Right lobe of liver (tissue), 6 donors: ENCODE measurements around the gene PRPSAP2. TPM values are rescaled to one million over a fixed set of nuclear protein-coding genes. Genes with fewer than 3 reads are reported as not detected.

ENCODE experiments used
- ATAC-seq, 4 donors: fragments of 200-7000 bp; cut with Tn5 transposase; one replicate each; pipeline ENCODE4 v1.9.1; 2020; ENCODE audit warnings: mild to moderate bottlenecking in 4 of 4, moderate library complexity in 4 of 4
- DNase-seq, 3 donors: peaks; one replicate each; pipeline ENCODE4 v3.0.0-alpha.2; 2020
- H3K27ac ChIP-seq, 3 donors: fragments of 200-600 bp; one replicate each; pipeline ENCODE4 v1.8.0; 2022
- H3K27me3 ChIP-seq, 2 donors: fragments of 200-600 bp; one replicate each; pipeline ENCODE4 v1.8.0; 2022
- H3K36me3 ChIP-seq, 4 donors: fragments of 200-600 bp; sonication (generic) in 1 of 4; one replicate each; pipeline versions ENCODE4 v1.5.1 to v1.8.0; 2017 to 2022; ENCODE audit warnings: control low read depth in 1 of 4
- H3K4me1 ChIP-seq, 4 donors: fragments of 200-600 bp; sonication (generic) in 1 of 4; one replicate each; pipeline versions ENCODE4 v1.5.1 to v1.8.0; 2017 to 2022; ENCODE audit warnings: control low read depth in 1 of 4
- H3K4me3 ChIP-seq, 3 donors: fragments of 200-600 bp; one replicate each; pipeline ENCODE4 v1.8.0; 2022
- H3K9me3 ChIP-seq, 4 donors: fragments of 200-600 bp; sonication (generic) in 1 of 4; one replicate each; pipeline versions ENCODE4 v1.5.1 to v1.8.0; 2017 to 2022; ENCODE audit warnings: control low read depth in 1 of 4
- CTCF ChIP-seq, 4 donors: fragments of 200-600 bp in 3 of 4; fragments of 450-650 bp in 1 of 4; IDR thresholded peaks; one replicate each; pipeline versions ENCODE4 v1.5.1 to v1.8.0; 2016 to 2022; ENCODE audit warnings: antibody characterized with exemption in 4 of 4, mild to moderate bottlenecking in 2 of 4
- POLR2A ChIP-seq: fragments of 450-650 bp; IDR thresholded peaks from one replicate; pipeline ENCODE4 v1.6.1; 2017; ENCODE audit warnings: antibody characterized with exemption, mild to moderate bottlenecking
- WGBS: methylation state at CpG from one replicate; pipeline ENCODE4 v1.1.6; 2018; ENCODE audit warnings: low coverage, low lambda C conversion rate; ENCODE audit not compliant: insufficient coverage; ENCODE audit errors: missing lambda C conversion rate; 5-methylcytosine and 5-hydroxymethylcytosine counted together
- intact Hi-C, 2 donors: fragments of 100-400 bp; cut with DNase I; formaldehyde crosslinking; loops; one replicate each; pipeline versions ENCODE4 v1.11.2 to v1.14.1; 2022
- total RNA-seq, 6 experiments: library from RNA; depleted of rRNA in 2 of 6; stranded (reverse); fragments of >200 nt in 2 of 6; fragmentation: NEBNext Ultra II Directional in 3 of 6; extraction: Animal tissue kit (Norgen Biotek cat#: 25700) in 3 of 6; gene quantifications; one replicate each; pipeline versions ENCODE4 v1.1.0 to v1.2.4, GENCODE V29; 2016 to 2023
- donor health status: DM: no; HTN: yes; CAD: no.
- donor health status: DM: no; HTN: no; CAD: no.
- donor health status: DM: no; HTN: no; CAD: no.
- donor health status: DM: no; HTN: yes; CAD: no.
- donor health status: DM: no; HTN: yes; CAD: no.

PRPSAP2 gene
- total RNA-seq, 6 experiments from 2014 or later = 15.8 to 19.7 (median 16.6) TPM

GRCh38 chr17:18877104-18877645 lies 19.2 kb downstream of the PRPSAP2 start:
- peaks cover 0 to 69% (median 17%) of the 10 kb centered on the region in 4 donors for H3K36me3 ChIP-seq
- 84% methylated on average over 4 of the region's 6 CpGs for WGBS
- H3K4me1 ChIP-seq = no peaks in the 10 kb centered on the region
- no peak for ATAC-seq
- no peak for DNase-seq
- no peak for TF ChIP-seq POLR2A
- TF ChIP-seq CTCF (IDR thresholded peaks at IDR 0.05) = no peak
- no peak overlapping the region for H3K4me3 ChIP-seq
- no peaks in the 10 kb centered on the region for H3K9me3 ChIP-seq
- no peak overlapping the region for H3K27ac ChIP-seq
- intact Hi-C loops = no loop called here
- no peaks in the 10 kb centered on the region for H3K27me3 ChIP-seq

GRCh38 chr17:18888766-18889290 lies 30.9 kb downstream of the PRPSAP2 start:
- H3K36me3 ChIP-seq = peaks cover 0 to 37% (median 7%) of the 10 kb centered on the region in 4 donors
- ATAC-seq = no peak
- peak overlapping the region in 1 of 3 donors; percentile 5 for H3K27ac ChIP-seq
- intact Hi-C loops = no loop called here
- peaks cover 0 to 12% (median 5%) of the 10 kb centered on the region in 4 donors for H3K4me1 ChIP-seq
- H3K4me3 ChIP-seq = no peak overlapping the region
- H3K9me3 ChIP-seq = no peaks in the 10 kb centered on the region
- 38% methylated on average over 2 of the region's 9 CpGs for WGBS
- no peaks in the 10 kb centered on the region for H3K27me3 ChIP-seq
- TF ChIP-seq CTCF (IDR thresholded peaks at IDR 0.05) = no peak
- no peak for TF ChIP-seq POLR2A
- DNase-seq = no peak

GRCh38 chr17:18889658-18890057 lies 31.7 kb downstream of the PRPSAP2 start:
- H3K27me3 ChIP-seq = no peaks in the 10 kb centered on the region
- intact Hi-C loops = no loop called here
- peaks cover 0 to 12% (median 5%) of the 10 kb centered on the region in 4 donors for H3K4me1 ChIP-seq
- H3K36me3 ChIP-seq = peaks cover 0 to 30% (median 5%) of the 10 kb centered on the region in 4 donors
- peak overlapping the region in 1 of 3 donors; percentile 5 for H3K27ac ChIP-seq
- DNase-seq (no peak), ATAC-seq (peak in 3 of 4 donors; percentile 57 to 75 (median 72))
- no peaks in the 10 kb centered on the region for H3K9me3 ChIP-seq
- TF ChIP-seq POLR2A = no peak
- no peak for TF ChIP-seq CTCF (IDR thresholded peaks at IDR 0.05)
- WGBS = 15% methylated on average over 5 of the region's 5 CpGs
- H3K4me3 ChIP-seq = no peak overlapping the region

GRCh38 chr17:18891541-18891940 lies 33.6 kb downstream of the PRPSAP2 start:
- ATAC-seq = no peak
- DNase-seq = no peak
- WGBS = 98% methylated on average over 5 of the region's 6 CpGs
- TF ChIP-seq CTCF (IDR thresholded peaks at IDR 0.05) (no peak), POLR2A (no peak)
- Histone ChIP-seq H3K4me1 (peaks cover 0 to 12% (median 5%) of the 10 kb centered on the region in 4 donors), H3K4me3 (no peak overlapping the region), H3K27me3 (no peaks in the 10 kb centered on the region), H3K9me3 (no peaks in the 10 kb centered on the region), H3K36me3 (peaks cover 0 to 22% (median 3%) of the 10 kb centered on the region in 4 donors), H3K27ac (no peak overlapping the region)
- intact Hi-C loops = no loop called here
